PC-9 (cell line): ENCODE data around the gene TYSND1.

Source experiments
- EZH2 ChIP-seq: fragments of 200-600 bp; sonication (generic); IDR thresholded peaks from 2 replicates; pipeline ENCODE4 v1.8.0; 2017; ENCODE audit warnings: antibody characterized with exemption, low read depth
- TF ChIP-seq, protein P1 (sequence below): fragments of 200-600 bp; sonication (generic); conservative IDR thresholded peaks from 2 replicates; pipeline ENCODE4 v1.6.1; 2017; ENCODE audit warnings: mixed run types, antibody characterized with exemption, mild to moderate bottlenecking, moderate library complexity

DNA sequence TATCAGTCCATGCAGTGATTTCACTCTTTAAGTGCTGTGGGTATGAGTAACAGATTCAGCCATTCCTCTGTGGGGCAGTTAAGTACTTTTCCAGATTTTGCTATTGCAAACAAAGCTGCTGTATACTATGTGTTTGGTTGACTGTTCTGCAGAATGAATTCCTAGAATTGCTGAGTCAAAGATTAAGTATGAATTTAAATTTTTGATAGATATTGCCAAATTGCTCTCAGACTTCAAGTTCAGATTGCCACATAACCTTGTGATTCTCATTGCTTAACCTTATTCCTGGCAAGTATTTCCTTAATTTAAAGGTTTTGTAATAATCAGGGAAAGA is 45.4 kb upstream of the TYSND1 start:
- TF ChIP-seq, protein P1, sequence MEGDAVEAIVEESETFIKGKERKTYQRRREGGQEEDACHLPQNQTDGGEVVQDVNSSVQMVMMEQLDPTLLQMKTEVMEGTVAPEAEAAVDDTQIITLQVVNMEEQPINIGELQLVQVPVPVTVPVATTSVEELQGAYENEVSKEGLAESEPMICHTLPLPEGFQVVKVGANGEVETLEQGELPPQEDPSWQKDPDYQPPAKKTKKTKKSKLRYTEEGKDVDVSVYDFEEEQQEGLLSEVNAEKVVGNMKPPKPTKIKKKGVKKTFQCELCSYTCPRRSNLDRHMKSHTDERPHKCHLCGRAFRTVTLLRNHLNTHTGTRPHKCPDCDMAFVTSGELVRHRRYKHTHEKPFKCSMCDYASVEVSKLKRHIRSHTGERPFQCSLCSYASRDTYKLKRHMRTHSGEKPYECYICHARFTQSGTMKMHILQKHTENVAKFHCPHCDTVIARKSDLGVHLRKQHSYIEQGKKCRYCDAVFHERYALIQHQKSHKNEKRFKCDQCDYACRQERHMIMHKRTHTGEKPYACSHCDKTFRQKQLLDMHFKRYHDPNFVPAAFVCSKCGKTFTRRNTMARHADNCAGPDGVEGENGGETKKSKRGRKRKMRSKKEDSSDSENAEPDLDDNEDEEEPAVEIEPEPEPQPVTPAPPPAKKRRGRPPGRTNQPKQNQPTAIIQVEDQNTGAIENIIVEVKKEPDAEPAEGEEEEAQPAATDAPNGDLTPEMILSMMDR = no peak
- no peak for TF ChIP-seq EZH2
